ENCODE measurements around the gene KRT85.

KRT85 gene

GRCh38 chr12:52394836-52395405 lies 27.6 kb upstream of the KRT85 start:
- no peak for DNase-seq (ENCODE audit: low read depth in 2 of 2)

- no peak for DNase-seq (ENCODE audit: low read depth in 2 of 2)
These were observed 25.3 kb upstream of the KRT85 start for GRCh38 chr12:52392465-52393007.

- no peak for DNase-seq (ENCODE audit: low read depth in 2 of 2)
These were observed 24.3 kb upstream of the KRT85 start for GRCh38 chr12:52391618-52392002.

- DNase-seq (ENCODE audit: low read depth in 2 of 2): no peak
These were observed 23.7 kb upstream of the KRT85 start for GRCh38 chr12:52390739-52391617.

- no peak for DNase-seq (ENCODE audit: low read depth in 2 of 2)
These were observed 22.3 kb upstream of the KRT85 start for GRCh38 chr12:52389313-52390207.

- no peak for DNase-seq (ENCODE audit: low read depth in 2 of 2)
These were observed 20.6 kb upstream of the KRT85 start for GRCh38 chr12:52387859-52388258.

GRCh38 chr12:52385226-52385702 lies 18.0 kb upstream of the KRT85 start, which contains the start of gene KRT84:
Gene KRT84 (minus strand): TSS chr12:52385652. CDS start chr12:52385585, 67 bp downstream.
- no peak for DNase-seq (ENCODE audit: low read depth in 2 of 2)

GRCh38 chr12:52383331-52383730 lies 16.1 kb upstream of the KRT85 start:
- no peak for DNase-seq (ENCODE audit: low read depth in 2 of 2)

- DNase-seq (ENCODE audit: low read depth in 2 of 2): no peak
These were observed 15.6 kb upstream of the KRT85 start for GRCh38 chr12:52382854-52383253.

GRCh38 chr12:52381206-52381605 lies 13.9 kb upstream of the KRT85 start:
- no peak for DNase-seq (ENCODE audit: low read depth in 2 of 2)

GRCh38 chr12:52380271-52380694 lies 13.0 kb upstream of the KRT85 start:
- DNase-seq (ENCODE audit: low read depth in 2 of 2): no peak

GRCh38 chr12:52379536-52379935 lies 12.3 kb upstream of the KRT85 start:
- DNase-seq (ENCODE audit: low read depth in 2 of 2): no peak

GRCh38 chr12:52378091-52378490 lies 10.8 kb upstream of the KRT85 start:
- no peak for DNase-seq (ENCODE audit: low read depth in 2 of 2)

GRCh38 chr12:52377266-52377665 lies 10.0 kb upstream of the KRT85 start:
- no peak for DNase-seq (ENCODE audit: low read depth in 2 of 2)

- peak in 1 of 2 donors; percentile 8 for DNase-seq (ENCODE audit: low read depth in 2 of 2)
These were observed 5.2 kb upstream of the KRT85 start for GRCh38 chr12:52372216-52373154.

GRCh38 chr12:52371716-52372115 lies 4.4 kb upstream of the KRT85 start:
- DNase-seq (ENCODE audit: low read depth in 2 of 2): no peak

- no peak for DNase-seq (ENCODE audit: low read depth in 2 of 2)
These were observed 3.8 kb upstream of the KRT85 start for GRCh38 chr12:52370926-52371608.

- no peak for DNase-seq (ENCODE audit: low read depth in 2 of 2)
These were observed 2.5 kb upstream of the KRT85 start for GRCh38 chr12:52369809-52370208.

GRCh38 chr12:52369211-52369610 lies 1.9 kb upstream of the KRT85 start:
- no peak for DNase-seq (ENCODE audit: low read depth in 2 of 2)

GRCh38 chr12:52368508-52368907 lies 1.2 kb upstream of the KRT85 start:
- DNase-seq (ENCODE audit: low read depth in 2 of 2): no peak

Data from stimulated activated CD4-positive, alpha-beta T cell treated with anti-CD3 and anti-CD28 coated beads, Interleukin-1b, Interleukin-23, amount 100 ng/mL, for 1 hour (primary cell).